Smooth muscle cell (in vitro differentiated cells): ENCODE data around the gene NINL. TPM values are rescaled to one million over a fixed set of nuclear protein-coding genes. Genes with fewer than 3 reads are reported as not detected.
"Not testable (repeated sequence)": the region's sequence is repeated elsewhere in the genome, so short reads cannot be mapped to it uniquely, and the experiment has no call there.

Source experiments
- DNase-seq: peaks from one replicate; lab custom pipeline; 2025; ENCODE audit not compliant: unreplicated experiment; lab: John Stamatoyannopoulos, UW
- H2AFZ ChIP-seq: fragments of 200-600 bp; sonication (generic); 2 replicates; pipeline ENCODE4 v1.6.0; 2016; ENCODE audit warnings: antibody characterized with exemption, low read depth, mild to moderate bottlenecking
- H3F3A ChIP-seq: fragments of 200-600 bp; sonication (generic); 2 replicates; pipeline ENCODE4 v1.6.0; 2017; ENCODE audit warnings: antibody characterized with exemption, low read depth
- H3K27ac ChIP-seq: fragments of 200-600 bp; sonication (generic); 2 replicates; pipeline ENCODE4 v1.5.1; 2016; ENCODE audit warnings: low read depth, mild to moderate bottlenecking
- H3K27me3 ChIP-seq: fragments of 200-600 bp; sonication (generic); 2 replicates; pipeline ENCODE4 v1.6.1; 2016; ENCODE audit warnings: low read depth, mild to moderate bottlenecking
- H3K36me3 ChIP-seq: fragments of 200-600 bp; sonication (generic); 2 replicates; pipeline ENCODE4 v1.5.1; 2016; ENCODE audit warnings: low read depth
- H3K4me1 ChIP-seq: fragments of 200-600 bp; sonication (generic); 2 replicates; pipeline ENCODE4 v1.5.1; 2016; ENCODE audit warnings: low read depth
- H3K4me2 ChIP-seq: fragments of 200-600 bp; sonication (generic); 2 replicates; pipeline ENCODE4 v1.6.0; 2016; ENCODE audit warnings: mild to moderate bottlenecking
- H3K4me3 ChIP-seq: fragments of 200-600 bp; sonication (generic); 2 replicates; pipeline ENCODE4 v1.5.1; 2016; ENCODE audit warnings: mild to moderate bottlenecking
- H3K79me2 ChIP-seq: fragments of 200-600 bp; sonication (generic); 2 replicates; pipeline ENCODE4 v1.6.0; 2016; ENCODE audit warnings: low read depth, mild to moderate bottlenecking
- H3K9ac ChIP-seq: fragments of 200-600 bp; sonication (generic); 2 replicates; pipeline ENCODE4 v1.6.0; 2016; ENCODE audit warnings: low read depth
- H3K9me3 ChIP-seq: fragments of 200-600 bp; sonication (generic); replicated peaks from 2 replicates; pipeline ENCODE4 v1.5.1; 2016; ENCODE audit warnings: low read depth
- H4K20me1 ChIP-seq: fragments of 200-600 bp; sonication (generic); 2 replicates; pipeline ENCODE4 v1.6.0; 2016; ENCODE audit warnings: low read depth
- CTCF ChIP-seq: fragments of 200-600 bp; sonication (generic); IDR thresholded peaks from 2 replicates; pipeline ENCODE4 v1.5.1; 2017; ENCODE audit warnings: borderline replicate concordance, mild to moderate bottlenecking, antibody characterized with exemption; ENCODE audit not compliant: insufficient read depth, poor library complexity, severe bottlenecking
- WGBS: methylation state at CpG from one replicate; pipeline ENCODE4 v1.1.7; 2016; ENCODE audit warnings: low lambda C conversion rate; 5-methylcytosine and 5-hydroxymethylcytosine counted together
- polyA plus RNA-seq: library from polyadenylated mRNA; unstranded; fragments of >200 nt; fragmentation: Nextera tagmentation; extraction: Ambion mirVana; gene quantifications from 2 replicates; pipeline ENCODE4 v1.2.1, GENCODE V29; 2016
- total RNA-seq: library from RNA; depleted of rRNA; stranded (reverse); fragments of >200 nt; gene quantifications from 2 replicates; pipeline ENCODE4 v1.2.3, GENCODE V29; 2014

Gene NINL
- total and polyA plus RNA-seq, 2 experiments from 2014 or later = 10.7 to 12.2 TPM

- H3K4me2 ChIP-seq, H3K36me3 ChIP-seq, H3K27ac ChIP-seq, H3F3A ChIP-seq, H3K4me3 ChIP-seq, H4K20me1 ChIP-seq, H3K79me2 ChIP-seq, H3K4me1 ChIP-seq, H2AFZ ChIP-seq, H3K9me3 ChIP-seq, H3K27me3 ChIP-seq, H3K9ac ChIP-seq, DNase-seq: not testable (repeated sequence)
- WGBS = 98% methylated on average over 20 of the region's 39 CpGs
Observed at GRCh38 chr20:25602191-25602913, 17.0 kb upstream of the NINL start.

GRCh38 chr20:25601659-25602058 lies 16.3 kb upstream of the NINL start:
- H3K27me3 ChIP-seq = no peaks in the 10 kb centered on the region
- H3K4me2 ChIP-seq = no peak overlapping the region
- H3K79me2 ChIP-seq = no peaks in the 10 kb centered on the region
- H3K9ac ChIP-seq = no peak overlapping the region
- no peak overlapping the region for H2AFZ ChIP-seq
- no peak for DNase-seq
- no peaks in the 10 kb centered on the region for H3K4me1 ChIP-seq
- H3K36me3 ChIP-seq = no peaks in the 10 kb centered on the region
- H3K9me3 ChIP-seq = no peaks in the 10 kb centered on the region
- no peaks in the 10 kb centered on the region for H4K20me1 ChIP-seq
- no peaks in the 10 kb centered on the region for H3F3A ChIP-seq
- no peak for TF ChIP-seq CTCF
- no peak overlapping the region for H3K27ac ChIP-seq
- 86% methylated on average over 2 of the region's 2 CpGs for WGBS
- H3K4me3 ChIP-seq = no peak overlapping the region

- TF ChIP-seq CTCF = no peak
- no peak overlapping the region for H3K4me3 ChIP-seq
- no peak overlapping the region for H3K9ac ChIP-seq
- H3K79me2 ChIP-seq = no peaks in the 10 kb centered on the region
- H3K4me2 ChIP-seq = no peak overlapping the region
- no peaks in the 10 kb centered on the region for H3K9me3 ChIP-seq
- no peak overlapping the region for H3K27ac ChIP-seq
- no peak overlapping the region for H2AFZ ChIP-seq
- H3F3A ChIP-seq = no peaks in the 10 kb centered on the region
- WGBS = 85% methylated on average over 10 of the region's 10 CpGs
- H3K4me1 ChIP-seq = no peaks in the 10 kb centered on the region
- no peak for DNase-seq
- H4K20me1 ChIP-seq = no peaks in the 10 kb centered on the region
- H3K36me3 ChIP-seq = no peaks in the 10 kb centered on the region
- H3K27me3 ChIP-seq = no peaks in the 10 kb centered on the region
Observed at GRCh38 chr20:25600632-25601031, 15.3 kb upstream of the NINL start.

GRCh38 chr20:25592135-25592852 lies 7.0 kb upstream of the NINL start:
- Histone ChIP-seq H3K9ac (no peak overlapping the region), H3F3A (no peaks in the 10 kb centered on the region), H3K9me3 (no peaks in the 10 kb centered on the region), H3K27ac (no peak overlapping the region), H3K4me1 (no peaks in the 10 kb centered on the region), H2AFZ (no peak overlapping the region), H3K27me3 (no peaks in the 10 kb centered on the region), H3K4me2 (no peak overlapping the region), H4K20me1 (no peaks in the 10 kb centered on the region), H3K79me2 (no peaks in the 10 kb centered on the region), H3K4me3 (no peak overlapping the region), H3K36me3 (no peaks in the 10 kb centered on the region)
- DNase-seq = no peak
- WGBS = 92% methylated on average over 9 of the region's 9 CpGs
- no peak for TF ChIP-seq CTCF

- H3K4me2 ChIP-seq, H3F3A ChIP-seq, DNase-seq, H2AFZ ChIP-seq, H3K9ac ChIP-seq, H3K27ac ChIP-seq, H3K27me3 ChIP-seq, H3K79me2 ChIP-seq, H3K36me3 ChIP-seq, H3K9me3 ChIP-seq, H4K20me1 ChIP-seq, H3K4me3 ChIP-seq, H3K4me1 ChIP-seq: not testable (repeated sequence)
- 96% methylated on average over 4 of the region's 4 CpGs for WGBS
Observed at GRCh38 chr20:25590778-25591177, 5.4 kb upstream of the NINL start.
